Measurements from ENCODE around the gene FUOM.

GRCh38 chr10:133341983-133342382, 15.8 kb downstream of the FUOM start:
- TF ChIP-seq CTCF (IDR thresholded peaks at IDR 0.05) (no peak), EP300 (IDR thresholded peaks at IDR 0.05) (no peak), POLR2A (IDR thresholded peaks at IDR 0.05; ENCODE audit: low read depth) (no peak)

All from esophagus muscularis mucosa (tissue), 4 donors.